ENCODE measurements around the gene MRPS2.

DNA sequence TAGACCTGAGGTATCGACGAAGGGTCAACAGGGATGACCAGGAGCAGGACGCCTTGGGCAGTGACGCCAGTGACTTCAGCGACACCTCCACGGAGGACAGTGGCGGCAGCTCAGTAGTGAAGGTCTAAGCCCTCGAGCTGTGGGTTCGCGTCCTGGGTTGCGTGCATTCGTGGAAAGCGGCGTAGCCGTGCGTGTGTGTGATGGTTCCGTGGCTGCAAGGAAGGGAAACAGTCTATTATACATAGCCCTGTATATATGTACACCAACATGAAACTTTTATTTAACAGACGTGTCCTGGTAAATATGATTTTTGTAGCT lies 12.5 kb upstream of the MRPS2 start:
- TF ChIP-seq CTCF (IDR thresholded peaks at IDR 0.05) (no peak), POLR2A (IDR thresholded peaks at IDR 0.05) (no peak)

Measured in body of pancreas (tissue), 4 donors.